GM23248 (cell line): ENCODE results near the gene IQGAP2. TPM values are rescaled to one million over a fixed set of nuclear protein-coding genes. Genes with fewer than 3 reads are reported as not detected.

ENCODE experiments used
- DNase-seq: peaks from one replicate; pipeline ENCODE4 v3.0.0-alpha.2; 2015
- H2AFZ ChIP-seq: fragments of 200-600 bp; sonication (generic); 2 replicates; pipeline ENCODE4 v1.6.1; 2016; ENCODE audit warnings: antibody characterized with exemption
- H3F3A ChIP-seq: fragments of 200-600 bp; sonication (generic); 2 replicates; pipeline ENCODE4 v1.6.1; 2016; ENCODE audit warnings: mild to moderate bottlenecking, antibody characterized with exemption, mixed run types; ENCODE audit not compliant: insufficient read depth
- H3K27ac ChIP-seq: fragments of 200-600 bp; sonication (generic); 2 replicates; pipeline ENCODE4 v1.5.1; 2016; ENCODE audit warnings: mild to moderate bottlenecking
- H3K27me3 ChIP-seq: fragments of 200-600 bp; sonication (generic); replicated peaks from 2 replicates; pipeline ENCODE4 v1.6.1; 2016; ENCODE audit warnings: mild to moderate bottlenecking; ENCODE audit not compliant: insufficient read depth
- H3K36me3 ChIP-seq: fragments of 200-600 bp; sonication (generic); 2 replicates; pipeline ENCODE4 v1.6.1; 2016; ENCODE audit warnings: low read depth, mild to moderate bottlenecking
- H3K4me1 ChIP-seq: fragments of 200-600 bp; sonication (generic); 2 replicates; pipeline ENCODE4 v1.6.1; 2016; ENCODE audit warnings: mild to moderate bottlenecking; ENCODE audit not compliant: insufficient read depth
- H3K4me2 ChIP-seq: fragments of 200-600 bp; sonication (generic); one replicate; pipeline ENCODE4 v1.6.1; 2016; ENCODE audit warnings: mild to moderate bottlenecking; ENCODE audit not compliant: unreplicated experiment
- H3K4me3 ChIP-seq: fragments of 200-600 bp; sonication (generic); 2 replicates; pipeline ENCODE4 v1.5.1; 2016; ENCODE audit warnings: mild to moderate bottlenecking
- H3K79me2 ChIP-seq: fragments of 200-600 bp; sonication (generic); 2 replicates; pipeline ENCODE4 v1.6.1; 2016; ENCODE audit warnings: mild to moderate bottlenecking; ENCODE audit not compliant: insufficient read depth
- H3K9ac ChIP-seq: fragments of 200-600 bp; sonication (generic); 2 replicates; pipeline ENCODE4 v1.6.1; 2016; ENCODE audit warnings: mild to moderate bottlenecking
- H3K9me2 ChIP-seq: fragments of 200-600 bp; sonication (generic); 2 replicates; pipeline ENCODE4 v1.6.1; 2016; ENCODE audit warnings: mixed run types, mild to moderate bottlenecking, moderate library complexity; ENCODE audit not compliant: insufficient read depth
- H3K9me3 ChIP-seq: fragments of 200-600 bp; sonication (generic); one replicate; pipeline ENCODE4 v1.6.1; 2017; ENCODE audit warnings: low read depth
- H4K20me1 ChIP-seq: fragments of 200-600 bp; sonication (generic); 2 replicates; pipeline ENCODE4 v1.6.0; 2016; ENCODE audit not compliant: insufficient read depth
- EZH2 ChIP-seq: fragments of 200-600 bp; sonication (generic); IDR thresholded peaks from 2 replicates; pipeline ENCODE4 v1.6.1; 2018; ENCODE audit warnings: antibody characterized with exemption, mild to moderate bottlenecking; ENCODE audit not compliant: insufficient read depth, poor library complexity, severe bottlenecking
- EZH2phosphoT487 ChIP-seq: fragments of 200-600 bp; sonication (generic); IDR thresholded peaks from 2 replicates; pipeline ENCODE4 v1.6.1; 2018; ENCODE audit warnings: antibody characterized with exemption, moderate library complexity, mild to moderate bottlenecking, low read depth; ENCODE audit not compliant: insufficient read depth
- WGBS, 2 experiments: methylation state at CpG; one replicate each; pipeline ENCODE4 v1.1.6; 2015 to 2017; ENCODE audit warnings: low lambda C conversion rate in 2 of 2, low coverage in 1 of 2; ENCODE audit errors: missing lambda C conversion rate in 2 of 2; 5-methylcytosine and 5-hydroxymethylcytosine counted together
- in situ Hi-C: fragments of 300-500 bp; cut with MboI; formaldehyde crosslinking; loops from 2 replicates; pipeline ENCODE4 v1.15.0; 2020
- polyA plus RNA-seq: library from polyadenylated mRNA; unstranded; fragments of >200 nt; fragmentation: Nextera tagmentation; extraction: Ambion mirVana; gene quantifications from 2 replicates; pipeline ENCODE4 v1.2.1, GENCODE V29; 2016
- total RNA-seq: library from RNA; depleted of rRNA; stranded (reverse); fragments of >200 nt; shearing (Covaris generic); gene quantifications from 2 replicates; pipeline ENCODE4 v1.2.3, GENCODE V29; 2014

Gene IQGAP2
- total and polyA plus RNA-seq, 2 experiments from 2014 or later: 0.11 TPM; not detected in 1

DNA sequence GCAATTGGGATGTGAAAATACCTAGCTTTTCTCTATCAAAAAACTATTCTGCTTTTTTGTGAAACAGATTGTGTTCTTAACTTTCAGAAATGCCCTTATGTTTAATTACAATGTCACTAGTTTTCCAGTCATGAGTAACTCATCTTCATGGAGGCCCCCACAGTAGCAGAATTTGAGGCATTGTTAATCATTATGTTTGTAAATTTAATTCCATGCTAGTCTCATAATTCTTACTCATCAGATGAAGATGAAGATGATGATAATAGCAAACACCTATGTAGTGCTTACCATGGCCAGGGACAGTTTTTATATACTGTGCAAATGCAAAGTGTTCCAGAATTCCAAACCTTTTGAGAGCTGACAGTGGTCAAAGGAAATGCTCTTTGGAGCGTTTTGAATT, 285.1 kb downstream of the IQGAP2 start:
- H4K20me1 ChIP-seq: no peaks in the 10 kb centered on the region
- H3K4me3 ChIP-seq: no peak overlapping the region
- H3K79me2 ChIP-seq: no peaks in the 10 kb centered on the region
- WGBS, 2 experiments: 97 to 100% methylated on average over 1 of the region's 1 CpG
- in situ Hi-C loops: no loop called here
- H3K36me3 ChIP-seq: no peaks in the 10 kb centered on the region
- H3K4me2 ChIP-seq: peak overlapping the region; percentile 34
- H3F3A ChIP-seq: peaks cover 45% of the 10 kb centered on the region
- no peak overlapping the region for H3K27ac ChIP-seq
- no peaks in the 10 kb centered on the region for H3K9me2 ChIP-seq
- DNase-seq: no peak
- H3K9ac ChIP-seq: no peak overlapping the region
- TF ChIP-seq EZH2 (no peak), EZH2phosphoT487 (no peak)
- no peak overlapping the region for H2AFZ ChIP-seq
- peaks cover 43% of the 10 kb centered on the region for H3K4me1 ChIP-seq
- H3K27me3 ChIP-seq: no peaks in the 10 kb centered on the region
- no peaks in the 10 kb centered on the region for H3K9me3 ChIP-seq

DNA sequence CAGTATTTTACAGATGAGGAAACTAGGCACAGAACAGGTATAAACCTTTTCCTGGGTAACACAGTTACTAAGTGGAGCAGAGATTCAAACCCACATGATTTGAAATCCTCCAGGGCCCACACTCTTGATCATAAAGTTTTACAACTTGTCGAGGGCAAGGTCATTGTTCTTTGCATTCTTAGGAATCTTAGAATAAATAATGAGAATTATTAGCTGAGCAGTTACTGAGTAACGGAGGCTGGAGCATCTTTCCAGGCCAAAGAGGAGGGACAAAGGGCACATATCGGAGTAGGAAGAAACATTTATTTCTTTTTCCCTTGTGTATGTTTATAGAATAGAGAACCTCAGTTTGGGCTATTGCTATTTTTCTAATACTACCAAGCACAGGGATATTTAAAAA, 285.8 kb downstream of the IQGAP2 start:
- no peak overlapping the region for H3K9ac ChIP-seq

DNA sequence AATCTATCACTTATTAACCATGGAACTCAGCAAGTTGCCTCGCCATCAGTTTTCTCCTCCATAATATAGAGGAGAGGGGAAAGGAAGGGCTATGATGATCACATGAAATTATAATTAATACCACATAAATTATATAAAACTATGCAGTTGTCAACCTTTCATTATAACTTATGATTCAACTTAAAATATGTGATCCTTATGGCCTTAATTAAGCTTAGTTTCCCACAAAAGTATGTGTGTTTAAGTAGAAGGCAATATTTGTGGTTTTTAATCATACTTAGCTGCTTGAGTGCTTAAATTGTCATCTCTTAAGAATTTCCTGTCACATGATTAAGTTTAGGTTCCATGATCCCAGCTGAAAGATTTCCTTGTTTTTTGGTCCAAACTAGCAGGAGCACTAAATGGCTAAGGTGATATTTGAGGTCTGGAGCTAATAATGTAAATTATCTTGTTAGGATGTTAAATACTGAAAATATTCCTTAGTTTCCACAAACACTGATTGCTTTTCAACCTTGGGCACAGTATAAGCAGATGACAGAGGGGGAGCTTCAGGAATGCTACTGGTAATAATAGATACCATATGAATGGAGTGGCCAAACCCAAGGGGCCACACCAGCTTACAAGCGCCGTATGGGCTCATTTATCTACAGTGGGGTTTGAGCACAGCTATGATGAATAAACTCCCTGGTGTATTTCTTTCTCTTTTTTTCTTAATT, 286.4 kb downstream of the IQGAP2 start:
- no peaks in the 10 kb centered on the region for H3K36me3 ChIP-seq
- H3K4me2 ChIP-seq: peak overlapping the region; percentile 50
- DNase-seq: peak; percentile 91
- no peaks in the 10 kb centered on the region for H4K20me1 ChIP-seq
- H3K27me3 ChIP-seq: no peaks in the 10 kb centered on the region; the same call in 1 of the 2 replicates
- no peaks in the 10 kb centered on the region for H3K9me2 ChIP-seq
- H3K4me1 ChIP-seq: peaks cover 43% of the 10 kb centered on the region
- no peak overlapping the region for H3K4me3 ChIP-seq
- in situ Hi-C loops: no loop called here
- peak; percentile 99 for TF ChIP-seq EZH2phosphoT487
- no peak for TF ChIP-seq EZH2
- H3K9me3 ChIP-seq: no peaks in the 10 kb centered on the region
- no peak overlapping the region for H3K9ac ChIP-seq
- peak overlapping the region; percentile 72 for H3K27ac ChIP-seq
- H2AFZ ChIP-seq: no peak overlapping the region
- no peaks in the 10 kb centered on the region for H3K79me2 ChIP-seq
- H3F3A ChIP-seq: peaks cover 50% of the 10 kb centered on the region
- WGBS, 2 experiments: 15% methylated on average over 3 of the region's 3 CpGs

More for the DNA sequence above, 285.8 kb downstream of the IQGAP2 start:
- no peak overlapping the region for H3K4me3 ChIP-seq
- in situ Hi-C loops: no loop called here
- peak; percentile 49 for DNase-seq
- H3K9me3 ChIP-seq: no peaks in the 10 kb centered on the region
- H3K4me1 ChIP-seq: peaks cover 43% of the 10 kb centered on the region
- no peaks in the 10 kb centered on the region for H3K9me2 ChIP-seq
- no peaks in the 10 kb centered on the region for H3K79me2 ChIP-seq
- H3K36me3 ChIP-seq: no peaks in the 10 kb centered on the region
- H3F3A ChIP-seq: peaks cover 50% of the 10 kb centered on the region
- peak overlapping the region; percentile 34 for H3K4me2 ChIP-seq
- H2AFZ ChIP-seq: no peak overlapping the region
- 44 to 45% methylated on average over 3 of the region's 3 CpGs for WGBS, 2 experiments
- H3K27ac ChIP-seq: 0 out of 2 replicates have a peak overlapping the region, but pooled peaks have one; percentile 16
- no peaks in the 10 kb centered on the region for H3K27me3 ChIP-seq
- H4K20me1 ChIP-seq: no peaks in the 10 kb centered on the region
- TF ChIP-seq EZH2phosphoT487 (no peak), EZH2 (no peak)

DNA sequence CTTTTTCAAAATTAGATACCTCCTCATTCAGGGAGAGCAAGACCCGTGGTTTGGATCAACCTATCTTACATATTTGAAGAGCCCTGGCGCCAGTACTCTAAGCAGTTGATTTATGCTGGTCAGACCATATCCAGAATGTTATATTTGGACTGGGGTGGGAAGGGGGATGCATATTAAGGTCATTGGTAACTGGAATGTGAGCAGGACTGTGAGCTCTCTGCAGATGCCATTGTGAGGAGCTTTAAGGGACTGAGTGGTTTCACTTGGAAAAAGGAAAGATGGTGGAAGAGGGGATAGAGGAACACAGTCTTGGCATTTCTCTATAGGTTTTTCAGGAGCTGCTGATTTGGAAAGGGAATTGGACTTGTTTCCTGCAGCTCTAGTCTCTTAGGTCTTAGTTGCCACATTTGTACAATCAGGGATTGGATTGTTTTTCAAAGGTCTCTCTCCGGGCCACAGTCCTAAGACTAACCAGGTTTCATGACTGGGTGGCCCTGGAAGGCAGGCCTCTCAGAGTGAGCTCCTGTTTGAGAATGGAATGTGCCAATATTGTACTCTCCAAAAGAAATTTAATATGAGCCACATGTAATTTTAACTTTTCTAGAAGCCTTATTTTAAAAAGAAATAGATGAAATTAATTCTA, 287.1 kb downstream of the IQGAP2 start:
- Histone ChIP-seq H3K79me2 (no peaks in the 10 kb centered on the region), H4K20me1 (no peaks in the 10 kb centered on the region), H3K4me1 (peaks cover 43% of the 10 kb centered on the region), H3K9me2 (no peaks in the 10 kb centered on the region), H3K4me2 (peak overlapping the region; percentile 50), H3F3A (peaks cover 50% of the 10 kb centered on the region), H3K27ac (peak overlapping the region; percentile 72), H3K9me3 (no peaks in the 10 kb centered on the region), H2AFZ (no peak overlapping the region), H3K9ac (no peak overlapping the region), H3K36me3 (no peaks in the 10 kb centered on the region), H3K4me3 (no peak overlapping the region; the same call in 1 of the 2 replicates), H3K27me3 (no peaks in the 10 kb centered on the region; the same call in 1 of the 2 replicates)
- DNase-seq: peak; percentile 30
- TF ChIP-seq EZH2 (no peak), EZH2phosphoT487 (no peak)
- 21 to 29% methylated on average over 3 of the region's 3 CpGs for WGBS, 2 experiments
- in situ Hi-C loops: no loop called here
